Sigmoid colon (tissue), 7 donors: Measurements from ENCODE around the gene SIK3. TPM values are rescaled to one million over a fixed set of nuclear protein-coding genes. Genes with fewer than 3 reads are reported as not detected.

Experiments
- DNase-seq: peaks from one replicate; pipeline ENCODE4 v3.0.0-alpha.2; 2019
- H3K27ac ChIP-seq, 4 donors: fragments of 200-600 bp; sonication (generic); one replicate each; pipeline ENCODE4 v1.5.1; 2016 to 2019; ENCODE audit warnings: mild to moderate bottlenecking in 1 of 4
- H3K27me3 ChIP-seq, 3 donors: fragments of 200-600 bp; sonication (generic); one replicate each; pipeline ENCODE4 v1.5.1; 2019; ENCODE audit warnings: mild to moderate bottlenecking in 1 of 3
- H3K36me3 ChIP-seq, 4 donors: fragments of 200-600 bp; sonication (generic); one replicate each; pipeline ENCODE4 v1.5.1; 2016 to 2019
- H3K4me1 ChIP-seq, 4 donors: fragments of 200-600 bp; sonication (generic); one replicate each; pipeline ENCODE4 v1.5.1; 2017 to 2019
- H3K4me3 ChIP-seq, 4 donors: fragments of 200-600 bp; sonication (generic); one replicate each; pipeline ENCODE4 v1.5.1; 2017 to 2019; ENCODE audit warnings: mild to moderate bottlenecking in 2 of 4, moderate library complexity in 1 of 4
- H3K9me3 ChIP-seq, 4 donors: fragments of 200-600 bp in 3 of 4; sonication (generic) in 3 of 4; one replicate each; pipeline versions ENCODE4 v1.5.1 to v1.6.1; 2013 to 2019
- EP300 ChIP-seq, 4 donors: sonication (generic); formaldehyde crosslinking; IDR thresholded peaks; one replicate each; pipeline ENCODE4 v1.6.1; 2017; ENCODE audit warnings: antibody characterized with exemption in 4 of 4
- POLR2A ChIP-seq, 2 donors: fragments of 450-650 bp; IDR thresholded peaks; one replicate each; pipeline ENCODE4 v1.6.1; 2016; ENCODE audit warnings: antibody characterized with exemption in 2 of 2, mild to moderate bottlenecking in 2 of 2, moderate library complexity in 2 of 2
- POLR2AphosphoS5 ChIP-seq, 4 donors: sonication (generic); formaldehyde crosslinking; IDR thresholded peaks; one replicate each; pipeline ENCODE4 v1.6.1; 2017; ENCODE audit warnings: antibody characterized with exemption in 4 of 4
- WGBS, 2 donors: extraction: QIAGEN DNeasy Blood & Tissue Kit; methylation state at CpG; one replicate each; pipeline ENCODE4 v1.1.7; 2013; 5-methylcytosine and 5-hydroxymethylcytosine counted together
- intact Hi-C: fragments of 100-400 bp; cut with DNase I; formaldehyde crosslinking; loops from one replicate; pipeline ENCODE4 v1.15.1; 2023
- polyA plus RNA-seq, 3 donors: library from polyadenylated mRNA; stranded (reverse); fragments of 200-250 nt; gene quantifications; one replicate each; pipeline ENCODE4 v1.2.3, GENCODE V29; 2013
- total RNA-seq, 4 donors: library from RNA; depleted of rRNA; stranded (reverse); fragments of >200 nt; gene quantifications; one replicate each; pipeline ENCODE4 v1.1.0, GENCODE V29; 2016
- TF ChIP-seq, protein P1 (sequence below), 4 experiments: fragments of 450-650 bp in 3 of 4; fragments of 200-600 bp in 1 of 4; IDR thresholded peaks; one replicate each; pipeline ENCODE4 v1.5.1; 2016 to 2019; ENCODE audit warnings: antibody characterized with exemption in 4 of 4, mild to moderate bottlenecking in 3 of 4, moderate library complexity in 2 of 4
- donor health status: healthy with polysubstance abuse.
- donor health status: Bipolar disorder and iron deficiency.
- donor health status: healthy.

Gene SIK3
- total and polyA plus RNA-seq, 7 donors = 5.5 to 53.2 (median 35.3) TPM

DNA sequence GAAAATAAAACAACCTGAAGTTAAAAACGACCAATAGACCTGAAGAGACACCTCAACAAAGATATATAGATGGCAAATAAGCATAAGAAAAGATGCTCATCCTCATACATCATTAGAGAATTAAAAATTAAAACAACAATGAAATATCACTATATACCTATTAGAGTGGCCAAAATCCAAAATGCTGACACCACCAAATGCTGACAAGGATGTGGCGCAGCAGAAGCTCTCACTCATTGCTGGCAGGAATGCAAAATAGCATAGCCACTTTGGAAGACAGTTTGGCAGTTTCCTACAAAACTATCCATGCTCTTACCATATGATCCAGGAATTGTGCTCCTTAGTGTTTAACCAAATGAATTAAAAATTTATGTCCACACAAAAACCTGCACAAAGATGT is 205.9 kb downstream of the SIK3 start:
- H3K9me3 ChIP-seq = no peaks in the 10 kb centered on the region
- no peak for DNase-seq
- no peaks in the 10 kb centered on the region for H3K27me3 ChIP-seq
- H3K27ac ChIP-seq = no peak overlapping the region
- no peak overlapping the region for H3K4me3 ChIP-seq
- H3K36me3 ChIP-seq = peaks cover 0 to 24% (median 11%) of the 10 kb centered on the region in 4 donors
- WGBS, 2 donors = 79 to 93% methylated on average over 2 of the region's 2 CpGs
- intact Hi-C loops = no loop called here
- H3K4me1 ChIP-seq = peaks cover 0 to 25% (median 23%) of the 10 kb centered on the region in 4 donors
- TF ChIP-seq POLR2AphosphoS5 (IDR thresholded peaks at IDR 0.05) (no peak), POLR2A (IDR thresholded peaks at IDR 0.05) (no peak), EP300 (IDR thresholded peaks at IDR 0.05) (no peak)
- TF ChIP-seq, protein P1, sequence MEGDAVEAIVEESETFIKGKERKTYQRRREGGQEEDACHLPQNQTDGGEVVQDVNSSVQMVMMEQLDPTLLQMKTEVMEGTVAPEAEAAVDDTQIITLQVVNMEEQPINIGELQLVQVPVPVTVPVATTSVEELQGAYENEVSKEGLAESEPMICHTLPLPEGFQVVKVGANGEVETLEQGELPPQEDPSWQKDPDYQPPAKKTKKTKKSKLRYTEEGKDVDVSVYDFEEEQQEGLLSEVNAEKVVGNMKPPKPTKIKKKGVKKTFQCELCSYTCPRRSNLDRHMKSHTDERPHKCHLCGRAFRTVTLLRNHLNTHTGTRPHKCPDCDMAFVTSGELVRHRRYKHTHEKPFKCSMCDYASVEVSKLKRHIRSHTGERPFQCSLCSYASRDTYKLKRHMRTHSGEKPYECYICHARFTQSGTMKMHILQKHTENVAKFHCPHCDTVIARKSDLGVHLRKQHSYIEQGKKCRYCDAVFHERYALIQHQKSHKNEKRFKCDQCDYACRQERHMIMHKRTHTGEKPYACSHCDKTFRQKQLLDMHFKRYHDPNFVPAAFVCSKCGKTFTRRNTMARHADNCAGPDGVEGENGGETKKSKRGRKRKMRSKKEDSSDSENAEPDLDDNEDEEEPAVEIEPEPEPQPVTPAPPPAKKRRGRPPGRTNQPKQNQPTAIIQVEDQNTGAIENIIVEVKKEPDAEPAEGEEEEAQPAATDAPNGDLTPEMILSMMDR (IDR thresholded peaks at IDR 0.05) = no peak

DNA sequence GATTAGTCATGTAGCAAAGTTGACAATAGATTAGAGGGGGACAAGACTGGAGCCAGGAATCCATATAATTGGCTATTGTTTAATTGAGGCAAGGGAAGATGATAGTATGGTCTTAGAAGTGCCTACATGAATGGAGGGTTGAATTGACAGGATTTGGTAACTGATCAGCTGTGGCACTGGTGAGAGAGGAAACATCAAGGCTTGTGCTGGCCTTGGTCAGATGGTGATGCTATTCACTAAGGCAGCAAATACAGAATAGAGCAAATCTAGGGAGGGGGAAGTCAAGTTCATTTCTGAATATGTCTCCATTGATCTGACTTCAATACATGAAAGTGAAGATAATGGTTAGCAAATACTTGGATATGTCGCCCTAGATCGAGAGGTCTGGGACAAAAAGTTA is 206.5 kb downstream of the SIK3 start:
- Histone ChIP-seq H3K4me3 (no peak overlapping the region), H3K4me1 (peaks cover 0 to 29% (median 26%) of the 10 kb centered on the region in 4 donors), H3K36me3 (peaks cover 0 to 19% (median 9%) of the 10 kb centered on the region in 4 donors), H3K27ac (no peak overlapping the region), H3K9me3 (no peaks in the 10 kb centered on the region), H3K27me3 (no peaks in the 10 kb centered on the region)
- intact Hi-C loops = no loop called here
- WGBS, 2 donors = 48 to 69% methylated on average over 2 of the region's 2 CpGs
- TF ChIP-seq, protein P1 (IDR thresholded peaks at IDR 0.05) = no peak
- TF ChIP-seq POLR2AphosphoS5 (IDR thresholded peaks at IDR 0.05) = no peak
- no peak for TF ChIP-seq POLR2A (IDR thresholded peaks at IDR 0.05)
- TF ChIP-seq EP300 (IDR thresholded peaks at IDR 0.05) = no peak
- no peak for DNase-seq

DNA sequence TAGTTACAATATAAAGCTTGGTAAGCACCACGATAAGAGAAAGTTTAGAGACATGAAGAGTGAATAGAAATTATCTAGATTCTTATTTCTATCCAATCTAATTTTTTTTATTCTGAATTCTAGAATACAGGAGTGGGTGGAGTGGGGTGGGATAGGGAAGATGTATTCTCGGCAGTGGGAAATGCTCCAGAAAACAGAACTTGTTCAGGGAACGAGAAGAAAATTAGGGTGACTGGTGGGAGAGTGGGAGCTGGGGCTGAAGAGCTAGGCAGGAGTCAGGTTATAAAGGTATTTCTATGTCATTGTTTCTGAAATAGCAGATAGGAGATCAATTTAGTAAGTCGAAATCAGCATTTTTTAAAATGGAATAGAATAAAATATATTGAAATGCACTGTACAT is 207.6 kb downstream of the SIK3 start:
- no peak for DNase-seq
- H3K36me3 ChIP-seq = peaks cover 0 to 9% (median 4%) of the 10 kb centered on the region in 4 donors
- intact Hi-C loops = no loop called here
- no peaks in the 10 kb centered on the region for H3K27me3 ChIP-seq
- H3K4me1 ChIP-seq = peaks cover 0 to 40% (median 37%) of the 10 kb centered on the region in 4 donors
- no peak for TF ChIP-seq EP300 (IDR thresholded peaks at IDR 0.05)
- no peak for TF ChIP-seq POLR2AphosphoS5 (IDR thresholded peaks at IDR 0.05)
- no peak for TF ChIP-seq POLR2A (IDR thresholded peaks at IDR 0.05)
- TF ChIP-seq, protein P1 (IDR thresholded peaks at IDR 0.05) = no peak
- H3K27ac ChIP-seq = no peak overlapping the region
- no peaks in the 10 kb centered on the region for H3K9me3 ChIP-seq
- 81 to 96% methylated on average over 4 of the region's 4 CpGs for WGBS, 2 donors
- no peak overlapping the region for H3K4me3 ChIP-seq

DNA sequence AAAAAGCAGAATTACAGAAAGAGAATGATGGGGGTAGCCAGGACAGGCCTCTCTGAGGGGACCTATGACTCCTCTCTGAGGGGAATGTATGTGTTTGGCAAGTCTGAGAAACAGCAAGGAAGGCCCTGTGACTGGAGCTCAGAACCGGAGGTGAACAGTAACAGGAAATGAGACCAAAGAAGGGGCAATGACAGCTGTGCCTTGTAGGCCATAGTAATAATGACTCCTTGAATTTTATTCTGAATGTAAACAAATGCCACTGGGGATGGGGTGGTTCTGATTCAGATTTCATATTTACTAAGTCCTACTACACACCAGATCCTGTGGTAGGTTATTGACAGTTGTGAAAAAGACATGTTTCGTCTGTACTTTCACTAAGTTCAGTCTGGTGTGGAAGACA is 208.0 kb downstream of the SIK3 start:
- Histone ChIP-seq H3K9me3 (no peaks in the 10 kb centered on the region), H3K4me3 (no peak overlapping the region), H3K36me3 (peaks cover 0 to 5% (median 2%) of the 10 kb centered on the region in 4 donors), H3K4me1 (peaks cover 0 to 44% (median 38%) of the 10 kb centered on the region in 4 donors), H3K27ac (no peak overlapping the region), H3K27me3 (no peaks in the 10 kb centered on the region)
- DNase-seq = no peak
- no peak for TF ChIP-seq POLR2A (IDR thresholded peaks at IDR 0.05)
- TF ChIP-seq, protein P1 (IDR thresholded peaks at IDR 0.05) = no peak
- no peak for TF ChIP-seq POLR2AphosphoS5 (IDR thresholded peaks at IDR 0.05)
- WGBS, 2 donors = 57 to 62% methylated on average over 2 of the region's 2 CpGs
- intact Hi-C loops = no loop called here
